ENCODE results near the gene KLF11.
"Not testable (repeated sequence)": the region's sequence is repeated elsewhere in the genome, so short reads cannot be mapped to it uniquely, and the experiment has no call there.

Gene KLF11

GRCh38 chr2:10085043-10085667 lies 41.8 kb downstream of the KLF11 start:
- no peak for DNase-seq (ENCODE audit: low read depth)

GRCh38 chr2:10085668-10086059 lies 42.3 kb downstream of the KLF11 start:
- no peak for DNase-seq (ENCODE audit: low read depth)

- DNase-seq (ENCODE audit: low read depth): no peak
Measured at GRCh38 chr2:10086950-10087349, 43.6 kb downstream of the KLF11 start.

GRCh38 chr2:10087360-10087759 lies 44.0 kb downstream of the KLF11 start:
- DNase-seq (ENCODE audit: low read depth): no peak

GRCh38 chr2:10089565-10090190 lies 46.3 kb downstream of the KLF11 start:
- no peak for DNase-seq (ENCODE audit: low read depth)

GRCh38 chr2:10091182-10091888 lies 48.0 kb downstream of the KLF11 start:
- no peak for DNase-seq (ENCODE audit: low read depth)

- not testable (repeated sequence) for DNase-seq (ENCODE audit: low read depth)
Measured at GRCh38 chr2:10091889-10092244, 48.5 kb downstream of the KLF11 start.

- no peak for DNase-seq (ENCODE audit: low read depth)
Measured at GRCh38 chr2:10094271-10094814, 51.0 kb downstream of the KLF11 start.

GRCh38 chr2:10095175-10095574 lies 51.8 kb downstream of the KLF11 start:
- DNase-seq (ENCODE audit: low read depth): no peak

GRCh38 chr2:10096641-10097040 lies 53.3 kb downstream of the KLF11 start:
- DNase-seq (ENCODE audit: low read depth): no peak

GRCh38 chr2:10097352-10098148 lies 54.2 kb downstream of the KLF11 start:
- DNase-seq (ENCODE audit: low read depth): peak; percentile 43

GRCh38 chr2:10101491-10101890 lies 58.1 kb downstream of the KLF11 start:
- no peak for DNase-seq (ENCODE audit: low read depth)

- no peak for DNase-seq (ENCODE audit: low read depth)
Measured at GRCh38 chr2:10103179-10103578, 59.8 kb downstream of the KLF11 start.
